Measurements from ENCODE around the gene ZNF346.

Gene ZNF346

DNA sequence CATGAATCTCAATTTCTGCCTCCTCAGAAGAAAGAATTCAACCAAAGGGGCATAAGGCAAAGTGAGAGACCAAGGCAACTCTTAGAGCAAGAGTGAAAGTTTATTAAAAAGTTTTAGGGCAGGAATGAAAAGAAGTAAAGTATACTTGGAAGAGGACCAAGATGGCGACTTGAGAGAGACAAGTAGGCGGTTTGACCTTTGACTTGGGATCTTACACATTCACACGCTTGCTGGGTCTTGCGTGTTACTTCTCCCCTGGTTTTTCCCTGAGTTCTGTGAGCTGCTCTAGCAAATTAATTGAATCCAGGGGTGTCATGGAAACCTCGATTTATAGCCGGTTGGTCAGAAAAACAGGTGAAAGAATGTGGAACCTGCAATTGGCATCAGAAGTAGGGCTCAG lies 7.0 kb downstream of the ZNF346 start:
- TF ChIP-seq, protein P1, sequence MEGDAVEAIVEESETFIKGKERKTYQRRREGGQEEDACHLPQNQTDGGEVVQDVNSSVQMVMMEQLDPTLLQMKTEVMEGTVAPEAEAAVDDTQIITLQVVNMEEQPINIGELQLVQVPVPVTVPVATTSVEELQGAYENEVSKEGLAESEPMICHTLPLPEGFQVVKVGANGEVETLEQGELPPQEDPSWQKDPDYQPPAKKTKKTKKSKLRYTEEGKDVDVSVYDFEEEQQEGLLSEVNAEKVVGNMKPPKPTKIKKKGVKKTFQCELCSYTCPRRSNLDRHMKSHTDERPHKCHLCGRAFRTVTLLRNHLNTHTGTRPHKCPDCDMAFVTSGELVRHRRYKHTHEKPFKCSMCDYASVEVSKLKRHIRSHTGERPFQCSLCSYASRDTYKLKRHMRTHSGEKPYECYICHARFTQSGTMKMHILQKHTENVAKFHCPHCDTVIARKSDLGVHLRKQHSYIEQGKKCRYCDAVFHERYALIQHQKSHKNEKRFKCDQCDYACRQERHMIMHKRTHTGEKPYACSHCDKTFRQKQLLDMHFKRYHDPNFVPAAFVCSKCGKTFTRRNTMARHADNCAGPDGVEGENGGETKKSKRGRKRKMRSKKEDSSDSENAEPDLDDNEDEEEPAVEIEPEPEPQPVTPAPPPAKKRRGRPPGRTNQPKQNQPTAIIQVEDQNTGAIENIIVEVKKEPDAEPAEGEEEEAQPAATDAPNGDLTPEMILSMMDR (IDR thresholded peaks at IDR 0.05; ENCODE audit: control insufficient read depth, extremely low read depth, insufficient read depth), result no peak
- H3K4me3 ChIP-seq (ENCODE audit: low read depth, low read length), result no peak overlapping the region
- no peak for DNase-seq (ENCODE audit: low read depth)

DNA sequence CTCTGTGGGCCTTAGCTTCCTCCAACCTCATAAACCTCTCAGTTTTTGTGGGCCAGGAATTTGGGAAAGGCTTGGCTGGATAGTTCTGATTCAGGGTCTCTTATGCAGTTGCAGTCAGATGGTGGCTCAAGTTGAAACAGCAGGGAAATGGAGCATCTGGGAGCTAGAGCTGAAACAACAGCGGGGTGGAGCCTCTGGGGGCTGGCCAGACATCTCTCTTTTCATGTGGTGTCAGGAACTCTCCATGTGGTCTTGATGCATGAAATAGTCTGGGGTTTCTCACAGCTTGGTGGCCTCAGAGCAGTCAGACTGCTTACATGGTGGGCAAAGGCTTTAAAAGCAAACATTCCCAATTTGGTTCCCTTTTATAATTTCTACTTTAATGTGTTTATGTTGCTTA lies 13.5 kb downstream of the ZNF346 start:
- H3K4me3 ChIP-seq (ENCODE audit: low read depth, low read length), result no peak overlapping the region
- no peak for DNase-seq (ENCODE audit: low read depth)
- TF ChIP-seq, protein P1 (IDR thresholded peaks at IDR 0.05; ENCODE audit: control insufficient read depth, extremely low read depth, insufficient read depth), result no peak

DNA sequence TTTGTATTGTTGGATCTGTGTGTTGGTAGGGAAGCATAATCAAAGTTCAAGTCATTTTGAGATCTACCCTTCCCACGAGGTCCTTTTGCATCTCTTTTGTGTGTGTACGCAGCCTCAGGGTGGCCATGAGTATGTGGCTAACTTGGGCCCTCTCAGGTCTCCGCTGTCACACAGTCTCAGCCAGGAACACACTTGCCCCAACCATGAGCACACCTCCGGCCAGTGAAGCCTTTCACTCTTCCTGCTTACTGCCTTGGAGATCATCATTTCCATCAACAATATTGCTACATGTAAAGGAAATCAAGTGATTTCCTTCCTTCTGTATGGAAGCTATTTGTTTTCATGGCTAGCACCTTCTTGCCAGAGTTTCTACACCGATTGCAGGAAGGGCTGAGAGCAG lies 13.9 kb downstream of the ZNF346 start:
- no peak overlapping the region for H3K4me3 ChIP-seq (ENCODE audit: low read depth, low read length)
- TF ChIP-seq, protein P1 (IDR thresholded peaks at IDR 0.05; ENCODE audit: control insufficient read depth, extremely low read depth, insufficient read depth), result no peak
- DNase-seq (ENCODE audit: low read depth), result no peak

DNA sequence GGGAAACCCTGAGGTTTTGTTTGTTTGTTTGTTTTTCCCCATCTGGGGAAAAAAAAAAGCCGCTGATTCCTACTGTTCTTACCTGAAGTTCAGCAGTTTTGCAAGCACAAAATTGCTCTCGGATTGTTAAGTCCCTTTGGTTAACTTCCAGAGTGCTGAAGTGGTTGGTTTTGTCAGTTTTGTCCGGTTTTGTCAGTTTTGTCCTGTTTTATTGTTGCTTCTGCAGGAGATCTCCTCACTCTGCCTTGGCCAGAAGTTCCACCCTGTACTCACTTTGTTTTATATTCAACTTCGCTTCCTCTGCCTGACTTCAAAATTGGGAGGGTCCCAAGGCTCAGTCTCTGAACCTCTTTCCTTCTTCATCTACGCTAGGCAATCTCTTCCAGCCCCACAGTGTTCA lies 14.4 kb downstream of the ZNF346 start:
- TF ChIP-seq, protein P1 (IDR thresholded peaks at IDR 0.05; ENCODE audit: control insufficient read depth, extremely low read depth, insufficient read depth), result no peak
- no peak for DNase-seq (ENCODE audit: low read depth)
- no peak overlapping the region for H3K4me3 ChIP-seq (ENCODE audit: low read depth, low read length)

DNA sequence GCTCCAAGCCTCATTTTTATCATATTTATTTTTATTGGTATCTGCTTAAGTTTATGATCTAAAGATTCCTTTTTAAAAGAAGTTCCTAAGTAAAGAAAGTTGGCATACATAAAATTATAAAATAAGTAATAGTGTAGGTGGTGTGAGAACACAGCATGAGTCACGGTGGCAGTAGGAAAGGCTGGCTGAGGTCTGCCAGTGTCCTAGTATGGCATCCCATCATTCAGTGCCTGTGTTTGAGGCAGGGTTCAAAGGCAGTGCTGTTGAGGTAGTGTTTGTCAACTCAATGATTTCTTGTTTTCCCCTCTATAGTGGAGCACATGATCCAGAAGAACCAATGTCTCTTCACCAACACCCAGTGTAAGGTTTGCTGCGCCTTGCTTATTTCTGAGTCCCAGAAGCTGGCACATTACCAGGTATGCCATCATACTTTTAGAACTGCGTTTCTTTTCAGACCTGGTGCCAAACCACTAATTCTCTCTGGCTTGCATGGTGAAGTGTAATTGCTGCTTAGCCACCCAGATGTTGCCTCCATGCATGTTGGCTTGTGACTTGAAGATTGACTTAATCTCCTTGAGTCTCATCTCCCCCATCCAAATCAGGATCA lies 18.4 kb downstream of the ZNF346 start:
- DNase-seq (ENCODE audit: low read depth), result no peak
- TF ChIP-seq, protein P1 (IDR thresholded peaks at IDR 0.05; ENCODE audit: control insufficient read depth, extremely low read depth, insufficient read depth), result no peak
- no peak overlapping the region for H3K4me3 ChIP-seq (ENCODE audit: low read depth, low read length)

DNA sequence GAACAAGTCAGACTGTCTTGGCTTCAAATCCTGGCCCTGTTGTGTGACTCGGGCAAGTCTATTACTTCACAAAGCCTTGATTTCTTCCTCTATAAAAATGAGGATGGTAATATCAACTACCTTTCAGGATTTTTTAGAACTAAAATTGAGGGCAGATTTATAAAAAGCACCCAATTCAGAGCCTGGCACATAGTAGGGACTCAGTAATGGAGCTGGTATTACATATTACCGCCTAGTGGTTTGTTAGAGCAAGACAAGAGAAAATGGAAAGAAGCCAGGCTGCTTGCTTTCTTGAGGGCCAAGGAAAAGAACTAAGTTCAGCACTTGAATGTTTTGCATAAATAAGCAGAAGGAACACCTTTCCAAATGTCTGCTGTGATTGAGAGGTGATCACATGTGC lies 19.4 kb downstream of the ZNF346 start:
- DNase-seq (ENCODE audit: low read depth), result no peak
- H3K4me3 ChIP-seq (ENCODE audit: low read depth, low read length), result no peak overlapping the region
- TF ChIP-seq, protein P1 (IDR thresholded peaks at IDR 0.05; ENCODE audit: control insufficient read depth, extremely low read depth, insufficient read depth), result no peak

DNA sequence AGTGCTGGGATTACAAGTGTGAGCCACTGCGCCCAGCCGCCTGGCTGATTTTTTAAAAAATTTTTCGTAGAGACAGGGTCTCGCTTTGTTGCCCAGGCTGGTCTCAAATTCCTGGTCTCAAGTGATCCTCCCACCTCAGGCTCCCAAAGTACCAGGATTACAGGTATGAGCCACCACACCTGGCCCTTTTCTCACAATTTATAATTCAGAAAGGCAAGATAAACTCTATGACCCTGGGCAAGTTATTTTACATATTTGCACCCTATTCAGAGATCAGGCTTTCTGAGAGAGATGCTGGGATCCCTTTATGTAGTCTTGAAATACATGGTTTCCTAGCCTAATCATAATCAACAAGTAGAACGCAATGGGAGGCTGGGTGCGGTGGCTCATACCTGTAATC lies 20.6 kb downstream of the ZNF346 start:
- no peak for DNase-seq (ENCODE audit: low read depth)
- H3K4me3 ChIP-seq (ENCODE audit: low read depth, low read length), result no peak overlapping the region
- TF ChIP-seq, protein P1 (IDR thresholded peaks at IDR 0.05; ENCODE audit: control insufficient read depth, extremely low read depth, insufficient read depth), result no peak

Data from LNCaP clone FGC (cell line).